ENCODE data around the gene DPH1.
"Not testable (repeated sequence)": the region's sequence is repeated elsewhere in the genome, so short reads cannot be mapped to it uniquely, and the experiment has no call there.

Gene DPH1

DNA sequence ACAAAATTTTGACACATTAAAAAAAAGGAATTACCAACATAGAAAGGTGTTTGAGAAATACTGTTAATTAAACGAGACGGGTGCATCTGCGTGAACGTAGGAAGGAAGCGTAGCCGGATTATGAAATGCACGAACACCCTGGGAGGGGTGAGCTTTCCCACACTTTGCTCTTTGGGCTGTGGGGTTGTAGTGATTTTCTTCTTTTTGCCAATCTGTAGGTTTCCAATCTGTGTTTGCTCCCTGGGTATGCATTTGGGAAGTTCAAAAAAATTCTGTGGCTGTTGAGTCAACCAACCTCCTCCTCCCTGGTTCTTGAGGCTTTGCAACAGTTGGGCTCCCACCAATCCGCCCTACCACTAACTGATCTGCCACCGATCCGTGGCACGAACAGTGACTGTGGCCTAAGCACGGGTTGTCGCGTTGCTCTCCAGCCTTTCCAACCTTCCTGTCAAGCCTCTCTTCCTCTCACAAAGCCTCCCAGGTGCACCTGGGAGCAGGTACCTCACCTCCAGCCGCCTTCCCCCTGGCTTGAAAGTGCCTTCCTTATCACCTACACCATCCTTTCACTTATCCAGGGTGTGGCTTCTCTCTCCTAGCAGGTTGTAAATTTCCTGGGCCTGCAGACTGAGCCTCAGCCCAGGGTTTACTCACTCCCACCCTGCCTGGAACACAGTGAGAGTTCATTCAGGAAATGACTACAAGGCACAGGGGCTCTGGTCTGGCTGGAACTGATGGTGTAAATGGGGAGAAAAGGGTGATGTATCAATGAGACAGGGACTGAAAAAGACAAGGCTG lies 21.4 kb upstream of the DPH1 start:
- no peak for DNase-seq

- DNase-seq = no peak
Observed at GRCh38 chr17:2009737-2010136, 20.2 kb upstream of the DPH1 start.

DNA sequence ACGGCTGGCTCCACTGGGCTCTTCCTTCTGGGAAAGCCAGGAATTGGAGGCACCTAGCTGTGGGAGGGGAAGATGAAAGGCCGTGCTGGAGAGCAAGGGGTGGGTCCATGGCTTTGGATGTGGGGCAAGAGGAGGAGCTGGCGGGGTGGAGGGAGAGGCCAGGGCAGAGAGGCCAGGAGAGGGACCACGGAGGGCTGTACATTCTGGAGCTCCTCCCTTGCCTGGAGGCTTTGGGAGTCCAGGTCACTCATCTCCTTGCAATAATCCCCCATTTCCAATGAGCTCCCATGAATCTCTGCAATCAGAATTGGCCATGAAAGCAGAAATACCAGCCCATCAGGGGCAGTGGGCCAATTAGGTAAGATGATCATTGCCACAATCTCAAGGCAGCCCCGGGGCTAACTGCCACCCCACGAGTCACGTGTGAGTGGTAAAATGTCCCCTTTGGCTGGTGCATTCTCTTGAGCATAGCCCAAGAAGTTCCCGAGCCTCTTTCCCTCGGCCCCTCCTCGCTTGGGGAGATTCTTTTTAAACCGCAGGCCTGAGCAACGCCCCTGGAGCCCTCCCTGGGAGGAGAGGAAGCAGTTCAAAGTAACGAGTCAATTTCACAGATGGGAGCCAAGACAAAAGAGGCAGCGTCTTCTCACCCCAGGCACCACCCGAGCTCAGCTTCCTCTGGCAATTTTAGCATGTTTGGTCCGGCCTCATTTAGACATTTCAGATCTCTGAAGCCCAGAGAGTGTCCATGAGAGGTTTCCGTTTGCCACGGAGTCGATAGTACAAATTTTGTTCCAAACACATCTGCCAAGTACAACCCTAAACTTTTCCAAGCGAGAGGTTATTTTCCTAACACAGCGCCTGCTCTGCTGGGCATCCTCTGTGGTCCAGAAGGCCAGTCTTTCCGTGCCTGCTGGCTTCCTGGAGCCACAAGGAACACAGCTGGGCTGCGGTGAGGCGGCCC lies 18.3 kb upstream of the DPH1 start:
- no peak for DNase-seq

DNA sequence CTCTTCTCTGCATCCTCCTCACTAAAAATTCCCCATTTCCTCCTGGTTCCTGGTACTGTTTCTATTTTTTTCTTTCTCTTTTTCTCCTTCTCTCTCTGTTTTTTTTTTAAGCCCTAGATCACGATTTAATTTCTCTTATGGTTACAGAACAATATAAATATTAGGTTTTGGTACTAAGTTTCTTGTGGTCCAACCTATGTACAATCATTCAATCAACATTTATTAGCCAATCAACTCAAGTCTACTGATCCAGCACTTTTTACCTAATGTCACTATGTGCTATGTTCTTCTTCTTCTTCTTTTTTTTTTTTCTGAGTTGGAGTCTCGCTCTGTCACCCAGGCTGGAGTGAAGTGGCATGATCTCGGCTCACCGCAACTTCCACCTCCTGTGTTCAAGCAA lies 17.5 kb upstream of the DPH1 start:
- no peak for DNase-seq

- DNase-seq = not testable (repeated sequence)
Observed at GRCh38 chr17:2013220-2013993, 16.5 kb upstream of the DPH1 start.

DNA sequence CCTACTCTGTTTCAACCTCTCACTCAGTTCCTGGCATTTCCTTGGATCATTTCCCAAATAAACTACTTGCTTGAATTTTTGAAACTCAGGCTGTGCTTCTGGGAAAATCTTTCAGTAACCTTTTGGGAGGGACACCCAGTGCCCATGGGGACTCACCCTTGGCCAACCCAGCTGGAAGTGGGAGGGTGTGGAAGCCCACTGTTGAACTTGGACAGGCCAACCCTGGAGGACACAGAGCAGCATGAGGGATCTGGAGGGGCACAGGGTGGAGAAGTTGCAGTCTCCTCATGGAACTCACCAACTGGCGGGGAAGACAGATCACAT lies 16.0 kb upstream of the DPH1 start:
- no peak for DNase-seq

- DNase-seq = no peak
Observed at GRCh38 chr17:2015314-2015713, 14.6 kb upstream of the DPH1 start.

- DNase-seq = no peak
Observed at GRCh38 chr17:2016494-2016893, 13.5 kb upstream of the DPH1 start.

GRCh38 chr17:2017274-2017941 lies 12.5 kb upstream of the DPH1 start:
- DNase-seq = no peak

DNA sequence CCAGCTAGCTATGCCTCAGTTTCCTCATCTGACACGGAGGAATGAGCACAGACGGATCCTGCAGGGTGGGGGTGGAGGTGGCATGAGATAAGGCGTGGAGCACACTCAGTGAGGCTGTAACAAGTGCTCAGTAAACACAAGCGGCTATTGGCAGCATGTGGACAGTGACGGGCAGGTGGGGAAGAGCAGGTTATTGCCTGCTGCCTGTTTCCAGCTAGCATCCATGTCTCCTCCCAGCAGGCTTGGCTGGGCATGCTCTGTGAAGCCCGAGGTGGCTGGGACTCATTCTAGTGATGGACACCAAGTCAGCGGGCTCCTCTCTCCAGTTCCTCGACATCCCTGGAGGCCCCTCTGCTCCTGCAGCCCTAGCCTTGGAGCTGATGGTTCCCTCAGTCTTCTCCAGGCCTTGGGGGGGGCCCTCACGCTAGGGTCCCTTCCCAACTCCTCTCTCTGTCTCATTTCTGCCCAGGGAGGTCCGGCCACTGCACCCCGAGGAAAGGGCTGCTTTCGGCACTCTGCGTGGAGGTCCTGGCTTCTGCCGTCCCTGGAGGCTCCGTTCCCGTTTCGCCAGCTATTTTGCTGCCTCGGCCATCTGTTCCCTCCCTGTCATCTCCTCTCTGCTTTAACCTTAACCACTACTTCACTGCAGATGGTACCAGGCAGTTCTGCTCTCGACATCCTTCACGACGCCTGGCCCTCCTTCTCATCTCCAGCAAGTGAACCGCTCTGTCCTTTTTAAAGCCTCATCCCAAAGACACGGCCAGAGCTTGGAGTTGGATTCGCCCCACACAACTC lies 11.0 kb upstream of the DPH1 start:
- no peak for DNase-seq

DNA sequence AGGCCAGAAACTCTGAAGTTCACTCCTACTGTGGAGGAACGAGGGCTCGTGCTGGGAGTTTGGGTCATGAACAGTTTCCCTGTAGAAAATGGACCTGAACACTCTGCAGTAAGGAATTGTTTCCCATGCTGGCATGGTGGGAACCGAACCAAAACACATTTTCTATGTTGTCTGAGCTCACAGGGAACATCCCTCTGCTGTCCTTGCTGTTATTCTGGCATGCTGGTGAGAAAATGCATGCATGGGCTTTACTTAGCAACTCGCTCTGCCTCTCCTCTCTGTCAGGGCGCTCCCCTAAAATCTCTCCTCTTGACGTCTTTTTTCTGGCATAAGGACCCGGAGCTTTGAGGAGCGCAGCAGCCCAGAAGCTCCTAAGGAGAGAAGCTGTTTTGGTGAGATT lies 10.2 kb upstream of the DPH1 start:
- DNase-seq = no peak

GRCh38 chr17:2020721-2021120 lies 9.2 kb upstream of the DPH1 start:
- DNase-seq = no peak

DNA sequence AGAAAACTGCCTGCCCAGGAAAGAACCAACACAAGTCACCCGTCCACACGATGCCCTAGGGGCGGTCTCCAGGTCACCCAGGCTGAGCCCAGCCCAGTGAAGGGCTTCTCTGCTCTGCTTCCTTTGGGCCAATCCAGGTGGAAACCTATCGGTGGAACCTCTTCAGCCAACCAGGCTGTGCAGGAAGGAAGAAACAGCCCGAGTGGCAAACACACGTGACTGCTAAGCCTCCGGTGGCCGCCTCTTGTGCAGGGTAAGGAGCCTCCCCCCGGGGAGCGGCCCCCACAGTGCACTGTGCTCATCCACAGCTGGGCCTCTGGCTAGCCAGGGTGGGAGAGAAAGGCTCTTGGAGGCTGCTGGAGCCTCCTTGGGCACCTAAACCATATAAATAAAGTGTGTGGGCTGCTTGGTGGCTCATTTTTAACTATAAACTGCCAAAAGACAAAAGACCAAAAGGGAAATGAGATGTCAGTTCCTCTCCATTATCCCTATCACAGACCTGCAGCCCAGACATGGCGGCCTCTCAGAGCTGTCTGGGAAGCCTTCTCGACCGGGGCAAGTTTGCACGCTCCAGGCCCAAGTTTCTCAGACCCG lies 7.2 kb upstream of the DPH1 start:
- no peak for DNase-seq

- DNase-seq = no peak
Observed at GRCh38 chr17:2023256-2023655, 6.7 kb upstream of the DPH1 start.

- peak; percentile 64 to 65 for DNase-seq
Observed at GRCh38 chr17:2023692-2024571, 6.0 kb upstream of the DPH1 start.

GRCh38 chr17:2024572-2025219 lies 5.3 kb upstream of the DPH1 start:
- DNase-seq = no peak

GRCh38 chr17:2025220-2025621 lies 4.7 kb upstream of the DPH1 start, which contains the start of gene RTN4RL1:
Gene RTN4RL1, minus strand, starts transcription at chr17:2025334. Its CDS starts 469 bp downstream, at chr17:2024865.
- peak in 1 of 2 donors; percentile 38 for DNase-seq

DNA sequence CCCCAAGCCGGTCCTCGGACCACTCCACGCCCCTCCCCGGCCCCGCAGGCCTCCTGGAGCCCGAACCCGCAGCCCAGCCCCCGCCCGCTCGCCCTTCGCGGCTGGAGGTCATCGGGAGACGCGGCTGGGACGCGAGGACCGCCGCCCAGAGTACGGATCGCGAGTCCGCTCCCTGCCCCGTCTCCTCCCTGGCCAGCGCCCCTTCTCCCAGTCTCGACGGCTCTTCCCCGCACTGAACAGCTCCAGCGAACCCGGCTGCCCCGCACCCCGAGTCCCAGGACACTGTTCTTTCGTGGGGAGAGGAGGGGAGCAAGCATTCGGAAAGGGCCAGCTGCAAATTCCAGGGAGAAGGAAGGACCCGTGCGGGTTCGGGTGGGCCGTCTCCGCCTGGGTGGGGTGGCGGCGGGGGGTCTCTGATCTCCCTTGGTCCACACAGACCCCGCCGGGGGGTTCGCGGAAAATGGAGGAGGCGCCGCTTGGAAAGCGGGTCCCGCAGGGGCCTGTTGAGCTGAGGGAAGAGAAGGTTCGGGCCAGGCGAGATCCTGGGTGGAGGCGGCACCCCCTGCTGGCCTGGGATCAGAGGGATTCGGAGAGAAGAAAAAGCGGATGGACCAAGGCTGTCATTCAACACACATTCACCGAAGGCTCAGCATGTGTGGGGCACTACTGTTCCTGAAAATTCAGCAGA lies 4.2 kb upstream of the DPH1 start:
- peak; percentile 41 to 64 for DNase-seq
